ENCODE data around the gene PYGL.

GRCh38 chr14:50865391-50866076 is 78.7 kb downstream of the PYGL start:
- TF ChIP-seq POLR2A (IDR thresholded peaks at IDR 0.05): no peak
- TF ChIP-seq, protein P1, sequence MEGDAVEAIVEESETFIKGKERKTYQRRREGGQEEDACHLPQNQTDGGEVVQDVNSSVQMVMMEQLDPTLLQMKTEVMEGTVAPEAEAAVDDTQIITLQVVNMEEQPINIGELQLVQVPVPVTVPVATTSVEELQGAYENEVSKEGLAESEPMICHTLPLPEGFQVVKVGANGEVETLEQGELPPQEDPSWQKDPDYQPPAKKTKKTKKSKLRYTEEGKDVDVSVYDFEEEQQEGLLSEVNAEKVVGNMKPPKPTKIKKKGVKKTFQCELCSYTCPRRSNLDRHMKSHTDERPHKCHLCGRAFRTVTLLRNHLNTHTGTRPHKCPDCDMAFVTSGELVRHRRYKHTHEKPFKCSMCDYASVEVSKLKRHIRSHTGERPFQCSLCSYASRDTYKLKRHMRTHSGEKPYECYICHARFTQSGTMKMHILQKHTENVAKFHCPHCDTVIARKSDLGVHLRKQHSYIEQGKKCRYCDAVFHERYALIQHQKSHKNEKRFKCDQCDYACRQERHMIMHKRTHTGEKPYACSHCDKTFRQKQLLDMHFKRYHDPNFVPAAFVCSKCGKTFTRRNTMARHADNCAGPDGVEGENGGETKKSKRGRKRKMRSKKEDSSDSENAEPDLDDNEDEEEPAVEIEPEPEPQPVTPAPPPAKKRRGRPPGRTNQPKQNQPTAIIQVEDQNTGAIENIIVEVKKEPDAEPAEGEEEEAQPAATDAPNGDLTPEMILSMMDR (IDR thresholded peaks at IDR 0.05): no peak
